Stimulated activated CD8-positive, alpha-beta memory T cell treated with anti-CD3 and anti-CD28 coated beads, Interleukin-15, amount 100 ng/mL, for 4 hours (primary cell): ENCODE measurements around the gene ZIK1.

Source experiments
- DNase-seq, 2 donors: peaks; one replicate each; pipeline ENCODE4 v3.0.0-alpha.2; 2020; ENCODE audit warnings: low read depth in 2 of 2

Gene ZIK1

GRCh38 chr19:57583521-57584416, at the start of gene ZIK1:
Gene ZIK1 (plus strand): TSS chr19:57584145. CDS start chr19:57584357, 212 bp downstream.
- peak; percentile 74 to 81 for DNase-seq

GRCh38 chr19:57537953-57538547, 45.9 kb upstream of the ZIK1 start:
- no peak for DNase-seq

- DNase-seq = no peak
Observed at GRCh38 chr19:57546513-57546912, 37.4 kb upstream of the ZIK1 start.

- no peak for DNase-seq
Observed at GRCh38 chr19:57552432-57552831, 31.5 kb upstream of the ZIK1 start.

GRCh38 chr19:57557659-57558058, 26.3 kb upstream of the ZIK1 start:
- DNase-seq = no peak

- no peak for DNase-seq
Observed at GRCh38 chr19:57558525-57558924, 25.4 kb upstream of the ZIK1 start.

GRCh38 chr19:57559008-57559403, 24.9 kb upstream of the ZIK1 start:
- no peak for DNase-seq

GRCh38 chr19:57559404-57560025, 24.4 kb upstream of the ZIK1 start, which contains the start of gene ZNF550:
Gene ZNF550 (minus strand): TSS chr19:57559863. CDS start chr19:57559682, 181 bp downstream.
- DNase-seq = peak; percentile 77 to 78

- no peak for DNase-seq
Observed at GRCh38 chr19:57560049-57560491, 23.9 kb upstream of the ZIK1 start.

- DNase-seq = no peak
Observed at GRCh38 chr19:57563547-57563946, 20.4 kb upstream of the ZIK1 start.

GRCh38 chr19:57566396-57567265, 17.3 kb upstream of the ZIK1 start:
- no peak for DNase-seq

GRCh38 chr19:57570707-57571106, 13.2 kb upstream of the ZIK1 start:
- no peak for DNase-seq

GRCh38 chr19:57572415-57572947, 11.5 kb upstream of the ZIK1 start:
- DNase-seq = no peak

GRCh38 chr19:57576661-57577060, 7.3 kb upstream of the ZIK1 start:
- no peak for DNase-seq

- peak; percentile 86 to 95 for DNase-seq
Observed at GRCh38 chr19:57578487-57579205, 5.3 kb upstream of the ZIK1 start, which contains the start of gene ZNF416. Gene ZNF416 (minus strand): TSS chr19:57578911. CDS start chr19:57578704, 207 bp downstream.

GRCh38 chr19:57583104-57583520, 833 bp upstream of the ZIK1 start:
- no peak for DNase-seq

- DNase-seq = no peak
Observed at GRCh38 chr19:57587529-57587928, 3.6 kb downstream of the ZIK1 start.

GRCh38 chr19:57599377-57599760, 15.4 kb downstream of the ZIK1 start:
- DNase-seq = no peak

GRCh38 chr19:57599761-57600383, 15.9 kb downstream of the ZIK1 start, which contains the start of gene ZNF530:
Gene ZNF530 (plus strand): TSS chr19:57599885. CDS start chr19:57604346, 4,461 bp downstream.
- DNase-seq = peak; percentile 73 to 75

GRCh38 chr19:57606931-57607330, 23.0 kb downstream of the ZIK1 start:
- DNase-seq = no peak
